ENCODE data around the gene ZSWIM5.
"Not testable (repeated sequence)": the region's sequence is repeated elsewhere in the genome, so short reads cannot be mapped to it uniquely, and the experiment has no call there.

ZSWIM5 gene

DNA sequence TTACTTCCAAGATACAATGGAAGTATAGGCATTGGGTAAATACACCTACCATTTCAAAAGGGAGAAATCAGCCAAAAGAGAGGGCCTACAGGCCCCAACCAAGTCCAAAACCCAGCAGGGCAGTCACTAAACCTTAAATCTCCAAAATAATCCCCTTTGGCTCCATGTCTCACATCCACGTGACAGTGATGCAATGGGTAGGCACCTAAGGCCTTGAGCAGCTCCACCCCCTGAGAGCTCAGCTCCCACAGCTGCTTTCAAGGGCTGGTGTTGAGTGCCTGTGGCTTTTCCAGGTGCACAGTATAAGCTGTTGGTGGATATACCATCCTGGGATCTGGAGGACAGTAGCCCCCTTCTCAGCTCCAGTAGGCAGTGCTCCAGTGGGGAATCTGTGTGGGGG is 121.8 kb downstream of the ZSWIM5 start:
- no peak for DNase-seq

DNA sequence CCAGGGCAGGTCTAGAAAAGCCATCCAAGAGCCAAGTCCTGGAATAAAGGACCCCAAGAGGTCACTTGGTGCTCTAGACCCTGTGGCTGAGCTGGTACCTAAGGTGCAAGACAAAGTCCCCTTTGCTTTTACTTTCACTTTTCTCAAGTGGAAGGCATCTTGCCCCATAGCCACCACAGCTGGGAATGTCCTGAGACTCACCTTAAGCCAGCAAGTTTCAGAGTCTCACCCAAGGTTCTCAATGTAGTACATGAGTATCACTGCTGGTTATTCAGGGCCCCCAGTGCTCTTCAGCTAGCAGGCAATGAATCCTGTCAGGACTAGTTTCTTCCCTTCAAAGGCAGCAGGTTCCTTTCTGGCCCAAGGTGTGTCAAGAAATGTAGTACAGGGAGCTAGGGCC is 126.9 kb downstream of the ZSWIM5 start:
- DNase-seq, result no peak

DNA sequence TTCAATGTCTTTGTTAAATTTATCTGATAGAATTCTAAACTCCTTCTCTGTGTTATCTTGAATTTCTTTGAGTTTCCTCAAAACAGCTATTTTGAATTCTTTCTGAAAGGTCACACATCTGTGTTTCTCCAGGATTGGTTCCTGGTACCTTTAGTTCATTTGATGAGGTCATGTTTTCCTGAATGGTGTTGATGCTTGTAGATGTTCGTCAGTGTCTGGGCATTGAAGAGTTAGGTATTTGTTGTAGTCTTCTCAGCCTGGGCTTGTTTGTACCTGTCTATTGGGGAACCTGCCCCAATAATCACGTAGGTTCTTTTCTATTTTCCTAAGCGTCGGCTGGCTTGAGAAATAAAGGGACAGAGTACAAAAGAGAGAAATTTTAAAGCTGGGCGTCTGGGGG is 129.4 kb downstream of the ZSWIM5 start:
- DNase-seq, result not testable (repeated sequence)

DNA sequence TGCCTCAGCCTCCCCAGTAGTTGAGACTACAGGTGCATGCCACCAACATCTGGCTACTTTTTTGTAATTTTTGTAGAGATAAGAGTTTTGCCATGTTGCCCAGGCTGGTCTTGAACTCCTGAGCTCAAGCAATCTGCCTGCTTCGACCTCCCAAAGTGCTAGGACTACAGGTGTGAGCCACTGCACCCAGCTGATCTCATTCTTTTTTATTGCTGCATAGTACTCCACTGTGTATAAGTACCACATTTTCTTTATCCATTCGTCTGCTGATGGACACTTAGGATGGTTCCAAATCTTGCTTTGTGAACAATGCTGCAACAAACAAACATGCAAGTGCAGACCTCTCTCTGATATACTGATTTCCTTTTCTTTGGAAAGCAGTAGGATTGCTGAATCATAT is 134.8 kb downstream of the ZSWIM5 start:
- DNase-seq, result no peak

- no peak for DNase-seq
Measured at GRCh38 chr1:45067806-45068205, 138.6 kb downstream of the ZSWIM5 start.

DNA sequence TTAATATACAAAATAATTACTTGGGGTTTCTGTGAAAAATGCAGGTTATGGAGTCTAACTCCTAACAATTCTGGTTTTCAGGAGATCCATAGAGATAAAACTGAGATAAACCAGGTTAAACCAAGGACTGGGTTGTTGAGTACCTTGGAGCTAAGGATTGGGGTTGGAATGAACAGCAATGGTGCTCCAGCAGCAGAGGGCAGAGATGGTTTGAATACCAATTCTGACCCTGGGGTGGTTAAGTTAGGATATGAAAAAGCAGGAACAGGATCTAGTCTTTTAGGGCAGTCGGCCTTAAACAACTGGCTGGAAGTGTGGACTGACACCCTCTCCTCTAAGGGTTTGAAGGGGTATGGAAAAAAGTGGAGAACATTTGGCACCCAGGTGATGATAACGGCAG is 141.3 kb downstream of the ZSWIM5 start:
- no peak for DNase-seq

DNA sequence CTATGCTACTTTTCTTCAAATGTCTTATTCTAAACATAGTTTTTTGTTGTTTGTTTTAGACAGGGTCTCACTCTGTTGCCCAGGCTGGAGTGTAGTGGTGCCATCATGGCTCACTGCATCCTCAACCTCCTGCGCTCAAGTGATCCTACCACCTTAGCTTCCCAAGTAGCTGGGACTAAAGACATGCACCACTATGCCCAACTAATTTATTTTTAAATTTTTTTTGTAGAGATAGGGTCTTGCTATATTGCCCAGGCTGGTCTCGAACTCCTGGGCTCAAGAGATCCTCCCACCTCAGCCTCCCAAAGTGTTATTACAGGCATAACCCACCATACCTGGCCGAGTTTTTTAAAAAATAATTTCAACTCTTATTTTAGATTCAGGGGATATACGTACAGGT is 143.9 kb downstream of the ZSWIM5 start:
- DNase-seq, result not testable (repeated sequence)

GRCh38 chr1:45059829-45060228 is 146.6 kb downstream of the ZSWIM5 start:
- DNase-seq, result no peak

GRCh38 chr1:45057542-45057941 is 148.9 kb downstream of the ZSWIM5 start:
- no peak for DNase-seq

GRCh38 chr1:45051005-45051772 is 155.2 kb downstream of the ZSWIM5 start:
- DNase-seq, result no peak

DNA sequence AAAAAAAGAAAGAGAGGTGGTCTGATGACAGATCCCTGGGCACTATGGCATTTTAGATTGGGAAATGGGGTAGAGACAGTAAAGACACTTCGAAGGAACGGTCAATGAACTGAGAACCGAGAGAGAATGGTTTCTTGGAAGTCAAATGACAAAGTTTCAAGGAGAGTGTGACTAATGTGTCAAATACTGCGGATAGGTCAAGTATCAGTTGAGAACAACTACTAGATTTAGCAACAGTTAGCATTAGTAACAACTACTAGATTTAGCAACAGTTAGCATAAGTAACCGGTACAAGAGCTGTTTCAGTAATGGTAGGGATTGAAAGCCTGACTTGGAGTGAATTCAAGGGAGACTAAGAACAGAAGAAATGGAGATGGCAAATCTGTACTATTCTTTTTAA is 159.4 kb downstream of the ZSWIM5 start:
- DNase-seq, result no peak

DNA sequence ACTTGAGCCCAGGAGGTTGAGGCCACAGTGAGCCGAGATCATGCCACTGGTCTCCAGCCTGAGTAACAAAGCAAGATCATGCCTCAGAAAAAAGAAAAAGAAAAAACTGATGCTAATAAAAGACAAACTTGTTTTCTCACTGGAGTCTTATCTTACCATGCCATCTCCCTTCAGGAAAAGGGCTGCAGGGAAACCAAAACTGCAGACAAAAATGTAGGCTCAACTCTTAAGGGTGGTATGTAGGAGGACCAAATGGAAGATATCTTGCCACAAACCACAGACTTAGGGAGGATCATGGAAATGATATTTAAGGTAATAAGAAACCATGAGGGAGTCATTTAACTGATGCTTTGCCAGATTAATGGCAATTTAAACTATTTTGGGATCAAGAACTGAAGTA is 161.5 kb downstream of the ZSWIM5 start:
- no peak for DNase-seq

- no peak for DNase-seq
Measured at GRCh38 chr1:45043094-45043493, 163.3 kb downstream of the ZSWIM5 start.

DNA sequence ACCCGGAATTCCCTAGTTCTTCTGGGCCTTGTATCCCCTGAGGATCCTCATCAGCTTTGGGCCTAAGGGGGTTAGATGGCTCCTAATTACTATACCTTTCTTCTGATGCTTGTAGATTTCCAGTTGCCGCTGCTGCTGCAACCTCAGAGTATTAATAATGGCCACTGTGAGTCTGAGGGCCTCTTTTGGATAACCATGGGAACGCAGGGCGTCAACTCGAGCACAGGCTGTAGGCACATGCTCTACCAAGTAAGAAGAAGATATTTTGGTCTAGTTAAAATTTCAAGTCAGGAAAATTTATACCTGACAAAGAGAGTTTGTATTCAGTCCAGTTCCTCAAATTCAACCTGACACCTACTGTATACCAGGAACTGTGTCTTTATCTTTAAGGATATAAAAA is 166.1 kb downstream of the ZSWIM5 start:
- no peak for DNase-seq

DNA sequence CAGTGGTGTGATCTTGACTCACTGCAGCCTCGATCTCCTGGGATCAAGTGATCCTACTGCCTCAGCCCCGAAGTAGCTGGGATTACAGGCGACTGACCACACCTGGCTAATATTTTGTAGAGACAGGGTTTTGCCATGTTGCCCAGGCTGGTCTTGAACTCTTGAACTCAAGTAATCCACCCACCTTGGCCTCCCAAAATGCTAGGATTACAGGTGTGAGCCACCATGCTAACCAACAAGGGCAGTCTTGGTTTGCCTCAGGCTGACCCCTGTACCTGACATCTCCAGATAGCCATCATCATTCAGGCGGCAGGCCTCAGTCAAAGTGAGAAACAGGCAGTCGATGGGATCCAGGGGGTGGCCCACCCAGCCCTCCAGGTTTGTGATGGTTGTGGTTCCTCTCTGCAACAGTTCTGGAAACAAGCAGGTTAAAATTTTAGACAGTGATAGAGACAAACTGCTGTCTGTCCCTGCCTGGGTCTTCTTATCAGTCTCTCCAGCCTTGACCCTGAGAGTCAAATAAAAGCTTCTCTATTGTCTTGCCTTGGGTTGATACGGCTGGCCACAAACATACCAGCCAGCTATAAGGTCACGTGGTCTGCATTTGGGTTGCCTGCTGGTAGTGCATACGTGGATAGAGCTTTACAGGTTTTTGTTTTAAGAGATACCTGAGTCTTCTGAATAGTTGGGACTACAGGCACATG is 167.6 kb downstream of the ZSWIM5 start:
- DNase-seq, result no peak

- no peak for DNase-seq
Measured at GRCh38 chr1:45038240-45038639, 168.2 kb downstream of the ZSWIM5 start.

DNA sequence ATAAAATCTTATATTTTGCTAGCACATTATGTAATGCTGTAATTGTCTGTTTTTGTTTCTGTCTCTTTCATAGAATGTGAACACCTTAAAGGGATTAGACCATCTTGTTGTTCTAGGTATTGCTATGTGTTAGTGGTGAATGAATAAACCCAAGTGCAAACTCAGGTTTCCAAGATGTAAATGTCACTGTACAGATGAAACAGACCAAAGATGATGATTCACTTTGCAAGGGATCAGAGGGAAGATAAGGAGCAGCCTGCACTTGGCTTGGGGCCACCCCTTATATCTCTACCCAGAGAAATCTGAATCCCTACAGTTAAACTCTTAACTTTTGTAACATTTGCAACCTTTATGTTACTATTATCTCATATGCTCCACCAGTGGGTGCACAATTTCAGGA is 168.9 kb downstream of the ZSWIM5 start:
- DNase-seq, result no peak

- no peak for DNase-seq
Measured at GRCh38 chr1:45035631-45036301, 170.6 kb downstream of the ZSWIM5 start.

- DNase-seq, result no peak
Measured at GRCh38 chr1:45033356-45033755, 173.0 kb downstream of the ZSWIM5 start.

DNA sequence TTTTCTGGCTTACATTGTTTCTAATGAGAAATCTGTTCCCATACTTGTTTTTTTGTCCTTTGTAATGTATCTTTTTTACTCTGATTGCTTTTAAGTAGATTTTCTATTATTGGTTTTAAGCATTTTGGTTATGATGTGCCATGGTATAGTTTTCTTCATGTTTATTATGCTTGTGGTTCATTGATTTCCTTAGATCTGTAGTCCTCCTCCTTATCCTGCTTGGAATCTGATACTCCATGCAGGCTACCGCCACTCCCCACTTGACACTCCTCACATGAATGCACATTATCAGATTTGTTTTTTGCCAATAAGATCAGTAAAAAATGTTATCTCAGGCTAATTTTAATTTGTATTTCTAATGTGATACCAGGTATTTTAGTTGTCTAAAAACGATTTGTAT is 173.6 kb downstream of the ZSWIM5 start:
- no peak for DNase-seq

DNA sequence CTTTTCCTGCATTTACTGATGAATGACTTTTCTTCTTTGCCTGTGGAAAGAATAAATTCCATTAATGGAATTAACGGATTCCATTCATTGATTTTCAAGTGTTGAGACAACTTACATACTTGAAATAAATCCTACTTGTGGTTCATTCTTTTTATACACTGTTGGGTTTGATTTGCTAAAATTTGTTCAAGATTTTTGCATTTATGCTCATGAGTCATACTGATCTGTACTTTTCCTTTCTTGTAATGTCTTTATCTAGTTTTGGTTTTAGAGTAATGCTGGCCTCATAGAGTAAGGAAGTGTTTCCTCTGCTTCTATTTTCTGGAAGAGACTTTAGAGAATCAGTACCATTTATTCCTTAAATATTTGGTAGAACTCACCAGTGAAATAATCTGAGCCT is 180.0 kb downstream of the ZSWIM5 start:
- no peak for DNase-seq

- DNase-seq, result no peak
Measured at GRCh38 chr1:45023663-45024062, 182.7 kb downstream of the ZSWIM5 start.

DNA sequence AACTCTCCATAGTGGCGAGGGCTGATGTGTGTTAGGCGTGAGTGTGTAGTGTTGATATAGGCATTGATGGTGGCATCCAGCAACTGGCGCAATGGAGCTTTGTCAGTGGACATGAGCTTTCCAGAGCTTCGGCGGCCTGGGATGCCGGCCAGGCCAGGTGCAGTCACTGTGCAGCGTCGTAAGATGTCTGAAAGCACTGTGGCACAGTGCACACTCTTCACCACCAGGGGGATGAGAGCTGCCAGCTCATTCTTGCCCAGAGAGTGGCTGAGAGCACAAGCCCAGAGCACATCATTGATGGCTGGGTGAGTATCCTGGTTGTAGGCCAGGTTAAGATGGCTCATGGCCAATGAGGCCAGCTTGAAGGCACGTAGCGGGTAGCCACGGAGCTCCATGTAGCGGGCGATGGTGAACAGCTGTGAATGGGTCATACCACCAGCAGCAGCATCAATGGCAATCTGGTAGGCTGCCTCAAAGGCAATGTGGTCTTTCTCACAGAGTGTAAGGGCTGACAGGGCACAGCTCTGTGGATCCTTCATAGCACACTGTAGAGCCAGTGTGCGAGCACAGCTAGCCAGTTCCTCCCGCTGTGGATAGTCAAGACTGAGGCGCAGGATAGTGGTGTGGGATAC is 187.7 kb downstream of the ZSWIM5 start:
- DNase-seq, result peak; percentile 46

DNA sequence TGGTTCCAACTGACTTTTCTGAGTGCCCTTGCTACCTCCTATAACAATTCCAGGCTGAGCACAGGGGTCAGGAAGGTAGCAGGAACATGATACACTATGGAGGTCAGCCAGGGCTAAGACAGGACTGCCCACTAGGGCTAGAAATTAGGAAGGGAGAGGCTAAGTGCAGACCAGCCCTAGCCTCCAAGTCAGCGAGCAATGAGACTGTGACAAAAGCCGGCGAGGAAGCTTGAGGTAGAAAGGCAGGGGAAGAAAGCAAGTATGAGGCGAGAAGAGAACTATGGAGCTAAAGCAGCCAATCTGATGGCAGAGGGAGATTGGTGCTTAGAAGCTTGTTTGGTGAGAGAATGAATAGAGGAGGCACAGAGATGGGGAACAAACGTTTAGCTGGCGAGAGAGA is 189.6 kb downstream of the ZSWIM5 start:
- no peak for DNase-seq
